ENCODE data around the gene STARD3.

Gene STARD3

DNA sequence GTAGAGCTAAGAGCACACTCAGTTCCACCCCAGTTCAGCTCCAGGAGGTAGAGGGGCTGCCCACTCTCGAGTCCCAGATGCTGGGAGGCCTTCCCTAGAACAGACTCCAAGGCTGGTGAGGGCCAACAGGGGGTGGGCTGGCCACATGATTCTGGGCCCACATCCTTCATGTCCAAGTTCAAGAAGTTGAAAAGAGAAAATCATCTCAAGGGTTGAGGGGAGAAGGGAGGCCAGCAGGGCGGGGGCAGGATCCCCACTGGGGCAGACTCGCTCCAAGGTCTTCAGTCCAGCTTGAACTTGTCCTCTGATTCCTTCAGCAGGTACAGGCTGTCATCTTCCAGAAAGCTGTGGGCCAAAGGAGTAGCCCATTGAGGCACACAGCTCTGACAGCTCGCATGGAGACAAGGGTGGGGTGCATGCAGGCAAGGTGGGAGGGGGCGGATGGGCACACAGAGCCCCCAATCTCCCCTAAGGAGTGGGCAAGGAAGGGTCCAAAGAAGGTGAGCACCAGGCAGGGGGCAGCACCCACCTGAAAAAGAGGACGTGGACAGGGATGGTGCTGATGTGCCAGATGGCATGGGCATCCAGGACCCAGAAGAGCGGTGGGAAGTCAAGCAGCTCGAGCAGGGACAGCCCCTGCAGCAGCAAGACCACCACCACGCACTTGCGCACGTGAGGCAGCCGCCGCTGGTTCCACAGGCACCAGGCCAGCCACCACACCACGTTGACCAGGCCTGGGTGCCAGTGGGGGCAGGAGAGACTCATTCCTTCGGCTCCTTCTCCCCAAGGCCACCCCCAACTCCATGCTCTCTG, 35.8 kb downstream of the STARD3 start:
- Histone ChIP-seq H3K27me3 (ENCODE audit: control insufficient read depth in 2 of 2, insufficient read depth in 2 of 2, low read length in 2 of 2) (peaks cover 8% of the 10 kb centered on the region in 2 donors), H3K27ac (ENCODE audit: low read depth in 2 of 2, low read length in 2 of 2) (peak overlapping the region; percentile 63 to 65), H3K36me3 (ENCODE audit: control insufficient read depth in 2 of 2, insufficient read depth in 2 of 2, low read length in 2 of 2) (peaks cover 0 to 3% of the 10 kb centered on the region in 2 donors), H3K9ac (ENCODE audit: low read depth in 1 of 2, low read length in 2 of 2) (peak overlapping the region in 1 of 2 donors; percentile 52), H3K9me3 (ENCODE audit: control insufficient read depth in 2 of 2, low read length in 2 of 2) (no peaks in the 10 kb centered on the region), H3K4me1 (ENCODE audit: control insufficient read depth in 2 of 2, insufficient read depth in 2 of 2, low read length in 2 of 2) (peaks cover 41 to 46% of the 10 kb centered on the region in 2 donors), H3K4me3 (ENCODE audit: low read length in 2 of 2) (no peak overlapping the region)

DNA sequence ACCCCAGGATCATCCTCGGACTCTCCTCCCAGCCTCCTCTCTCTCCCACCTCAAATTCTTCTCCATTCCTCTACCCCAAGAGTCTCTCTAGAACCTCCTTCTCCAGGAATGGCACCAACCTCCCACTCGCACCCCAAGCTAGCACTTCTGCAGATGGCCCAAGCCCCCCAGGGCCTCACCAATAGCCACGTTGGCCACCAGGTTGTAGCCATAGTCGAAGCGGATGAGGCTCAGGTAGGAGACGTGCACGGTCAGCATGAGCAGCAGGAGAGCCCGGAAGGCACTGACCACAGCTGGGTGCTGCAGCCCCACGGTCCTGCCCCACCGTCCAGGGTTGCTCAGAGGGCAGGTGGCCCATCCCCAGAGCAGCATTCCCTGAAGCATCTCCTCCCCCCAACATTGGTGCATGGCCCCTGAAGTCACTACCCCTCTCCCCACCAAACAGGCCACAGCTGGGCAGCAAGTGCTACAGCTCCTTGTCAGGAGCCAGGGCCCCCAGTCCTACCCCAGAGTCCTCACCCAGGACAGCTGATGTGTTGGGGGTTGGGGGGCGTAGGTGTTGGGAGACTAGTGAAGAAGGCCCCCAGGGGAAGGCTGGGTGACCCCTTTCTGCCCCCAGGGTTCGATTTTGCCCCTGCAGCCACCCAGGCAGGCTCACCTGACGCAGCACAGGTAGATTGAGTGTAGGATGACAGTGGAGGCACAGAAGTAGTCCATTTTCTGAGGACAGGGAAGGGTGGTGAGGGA, 36.6 kb downstream of the STARD3 start:
- no peaks in the 10 kb centered on the region for H3K9me3 ChIP-seq (ENCODE audit: control insufficient read depth in 2 of 2, low read length in 2 of 2)
- no peak overlapping the region for H3K9ac ChIP-seq (ENCODE audit: low read depth in 1 of 2, low read length in 2 of 2)
- H3K4me1 ChIP-seq (ENCODE audit: control insufficient read depth in 2 of 2, insufficient read depth in 2 of 2, low read length in 2 of 2), result peaks cover 49 to 50% of the 10 kb centered on the region in 2 donors
- H3K27me3 ChIP-seq (ENCODE audit: control insufficient read depth in 2 of 2, insufficient read depth in 2 of 2, low read length in 2 of 2), result peaks cover 7 to 8% of the 10 kb centered on the region in 2 donors
- H3K4me3 ChIP-seq (ENCODE audit: low read length in 2 of 2), result no peak overlapping the region
- H3K36me3 ChIP-seq (ENCODE audit: control insufficient read depth in 2 of 2, insufficient read depth in 2 of 2, low read length in 2 of 2), result peaks cover 0 to 4% of the 10 kb centered on the region in 2 donors
- peak overlapping the region in 1 of 2 donors; percentile 90 for H3K27ac ChIP-seq (ENCODE audit: low read depth in 2 of 2, low read length in 2 of 2)

DNA sequence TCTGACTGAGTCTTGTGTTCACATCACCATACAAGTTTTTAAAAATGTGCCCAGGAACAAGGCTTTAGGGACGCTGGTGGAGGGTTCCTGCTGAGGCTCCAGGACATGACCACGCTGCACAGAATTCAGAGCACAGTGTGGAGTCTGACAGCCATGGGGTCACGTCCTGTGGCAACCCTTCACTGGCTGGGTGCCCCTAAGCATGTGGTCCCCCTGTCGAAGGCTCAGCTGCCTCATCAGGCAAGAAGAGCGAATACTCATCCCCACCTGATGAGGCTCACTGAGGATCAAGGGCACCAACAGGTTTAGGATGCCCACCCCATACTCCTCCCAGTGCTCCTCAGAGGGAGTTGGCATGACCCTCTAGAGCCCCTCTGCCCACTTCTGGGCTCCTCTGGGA, 37.2 kb downstream of the STARD3 start:
- Histone ChIP-seq H3K9me3 (ENCODE audit: control insufficient read depth in 2 of 2, low read length in 2 of 2) (no peaks in the 10 kb centered on the region), H3K27ac (ENCODE audit: low read depth in 2 of 2, low read length in 2 of 2) (peak overlapping the region; percentile 68 to 90), H3K4me3 (ENCODE audit: low read length in 2 of 2) (no peak overlapping the region), H3K36me3 (ENCODE audit: control insufficient read depth in 2 of 2, insufficient read depth in 2 of 2, low read length in 2 of 2) (peaks cover 0 to 4% of the 10 kb centered on the region in 2 donors), H3K27me3 (ENCODE audit: control insufficient read depth in 2 of 2, insufficient read depth in 2 of 2, low read length in 2 of 2) (peaks cover 4 to 8% of the 10 kb centered on the region in 2 donors), H3K9ac (ENCODE audit: low read depth in 1 of 2, low read length in 2 of 2) (peak overlapping the region; percentile 8 to 26), H3K4me1 (ENCODE audit: control insufficient read depth in 2 of 2, insufficient read depth in 2 of 2, low read length in 2 of 2) (peaks cover 53% of the 10 kb centered on the region in 2 donors)

DNA sequence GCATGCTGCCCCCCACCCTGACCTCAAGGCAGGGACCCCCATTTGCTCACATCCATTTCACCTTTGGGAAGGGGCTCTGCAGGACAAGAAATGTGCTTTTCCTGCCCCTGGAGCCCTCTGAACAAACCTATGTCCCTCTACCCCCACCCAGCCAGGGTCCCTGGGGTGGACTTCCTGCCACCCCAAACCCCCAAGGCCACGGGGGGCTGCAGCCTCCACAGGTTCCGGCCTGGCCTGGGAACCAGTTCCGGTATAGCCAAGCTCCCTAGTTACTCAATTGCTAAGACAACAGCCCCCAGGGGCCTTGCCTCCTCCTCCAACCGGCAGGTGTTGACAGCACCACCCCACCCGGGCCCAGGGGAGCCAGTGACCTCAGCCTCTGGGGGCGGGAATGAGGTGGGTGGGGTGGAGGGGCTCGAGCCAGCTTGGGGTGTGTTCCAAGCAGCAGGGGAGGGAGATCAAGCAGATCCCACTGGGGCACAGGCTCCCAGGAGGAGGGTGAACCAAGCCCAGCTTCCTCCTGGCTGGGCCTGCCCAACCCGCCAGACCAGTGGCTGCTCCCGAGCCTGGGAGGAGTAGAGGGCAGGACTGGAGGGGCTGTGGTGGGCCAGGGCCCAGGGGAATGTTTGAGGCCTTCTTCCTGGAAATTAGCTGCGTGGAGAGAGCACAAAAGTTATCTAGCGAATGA, 37.9 kb downstream of the STARD3 start:
- Histone ChIP-seq H3K9me3 (ENCODE audit: control insufficient read depth in 2 of 2, low read length in 2 of 2) (no peaks in the 10 kb centered on the region), H3K9ac (ENCODE audit: low read depth in 1 of 2, low read length in 2 of 2) (peak overlapping the region; percentile 32 to 70), H3K27ac (ENCODE audit: low read depth in 2 of 2, low read length in 2 of 2) (peak overlapping the region; percentile 68 to 90), H3K36me3 (ENCODE audit: control insufficient read depth in 2 of 2, insufficient read depth in 2 of 2, low read length in 2 of 2) (peaks cover 0 to 4% of the 10 kb centered on the region in 2 donors), H3K4me1 (ENCODE audit: control insufficient read depth in 2 of 2, insufficient read depth in 2 of 2, low read length in 2 of 2) (peaks cover 60% of the 10 kb centered on the region in 2 donors), H3K4me3 (ENCODE audit: low read length in 2 of 2) (no peak overlapping the region), H3K27me3 (ENCODE audit: control insufficient read depth in 2 of 2, insufficient read depth in 2 of 2, low read length in 2 of 2) (peaks cover 2 to 8% of the 10 kb centered on the region in 2 donors)

DNA sequence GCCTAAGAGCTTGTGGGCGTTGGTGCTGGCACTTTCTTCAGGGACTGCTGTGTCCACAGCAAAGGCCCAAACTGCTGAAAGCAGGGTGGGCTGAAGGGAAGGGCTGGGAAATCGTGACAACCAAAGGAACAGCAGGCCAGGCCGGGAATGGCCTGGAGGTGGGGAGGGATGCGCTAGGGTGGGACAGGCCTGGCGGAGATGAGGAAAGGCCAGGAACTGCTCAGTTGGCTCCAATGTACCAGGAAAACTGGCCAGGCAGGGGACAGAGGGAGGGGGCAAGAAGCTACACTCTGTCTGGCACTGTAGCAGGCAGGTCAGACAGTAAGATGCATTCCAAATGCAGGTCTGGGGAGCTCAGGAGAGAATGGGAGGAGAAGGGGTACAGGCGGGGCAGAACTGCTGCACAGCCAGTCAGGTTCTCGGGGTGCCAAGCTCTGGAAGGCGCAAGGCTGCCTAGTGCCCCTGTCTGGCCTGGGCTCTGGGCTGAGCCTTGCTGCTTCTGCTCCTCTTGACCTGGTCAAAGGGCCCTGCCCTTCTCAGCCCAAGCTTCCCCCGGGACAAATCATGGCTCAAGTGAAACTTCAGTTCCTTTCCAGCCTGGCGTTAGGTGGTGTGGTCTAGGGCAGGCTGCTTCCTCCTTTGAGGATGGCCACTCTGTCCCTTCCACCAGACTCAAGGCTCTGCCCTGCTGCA, 38.6 kb downstream of the STARD3 start:
- peaks cover 62 to 66% of the 10 kb centered on the region in 2 donors for H3K4me1 ChIP-seq (ENCODE audit: control insufficient read depth in 2 of 2, insufficient read depth in 2 of 2, low read length in 2 of 2)
- no peak overlapping the region for H3K4me3 ChIP-seq (ENCODE audit: low read length in 2 of 2)
- H3K9me3 ChIP-seq (ENCODE audit: control insufficient read depth in 2 of 2, low read length in 2 of 2), result no peaks in the 10 kb centered on the region
- peaks cover 0 to 6% of the 10 kb centered on the region in 2 donors for H3K36me3 ChIP-seq (ENCODE audit: control insufficient read depth in 2 of 2, insufficient read depth in 2 of 2, low read length in 2 of 2)
- peak overlapping the region; percentile 68 to 90 for H3K27ac ChIP-seq (ENCODE audit: low read depth in 2 of 2, low read length in 2 of 2)
- peak overlapping the region; percentile 32 to 70 for H3K9ac ChIP-seq (ENCODE audit: low read depth in 1 of 2, low read length in 2 of 2)
- H3K27me3 ChIP-seq (ENCODE audit: control insufficient read depth in 2 of 2, insufficient read depth in 2 of 2, low read length in 2 of 2), result peaks cover 0 to 3% of the 10 kb centered on the region in 2 donors

DNA sequence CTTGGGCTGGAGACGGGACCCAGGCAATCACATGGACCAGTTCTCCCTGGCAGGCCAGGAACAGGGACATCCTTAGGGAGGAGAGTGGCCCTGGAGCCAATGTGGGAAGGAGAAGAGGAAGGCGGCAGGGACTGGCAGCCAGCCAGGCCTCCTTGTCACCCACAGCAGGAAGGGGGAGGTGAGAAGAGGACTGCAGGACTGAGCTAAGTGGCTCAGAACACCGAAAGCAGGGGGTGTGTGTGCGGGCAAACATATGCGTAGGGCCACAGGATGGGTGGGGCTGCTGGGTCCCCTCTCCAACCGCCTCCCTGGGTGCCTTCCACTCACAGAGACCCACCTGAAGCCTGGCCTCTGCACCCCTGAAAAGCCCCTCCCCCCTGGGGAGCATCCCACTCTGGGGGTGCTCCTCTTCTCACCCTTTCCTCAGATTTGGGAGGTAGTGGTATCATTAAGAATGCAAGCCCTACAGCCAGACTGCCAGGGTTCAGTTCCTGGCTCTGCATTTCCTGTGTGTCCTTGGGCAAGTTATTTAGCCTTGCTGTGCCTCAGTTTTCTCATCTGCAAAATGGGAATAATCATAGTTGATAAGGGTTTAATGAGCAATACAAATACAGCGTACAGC, 39.4 kb downstream of the STARD3 start:
- peaks cover 0 to 10% of the 10 kb centered on the region in 2 donors for H3K36me3 ChIP-seq (ENCODE audit: control insufficient read depth in 2 of 2, insufficient read depth in 2 of 2, low read length in 2 of 2)
- no peaks in the 10 kb centered on the region for H3K27me3 ChIP-seq (ENCODE audit: control insufficient read depth in 2 of 2, insufficient read depth in 2 of 2, low read length in 2 of 2)
- peak overlapping the region; percentile 68 to 90 for H3K27ac ChIP-seq (ENCODE audit: low read depth in 2 of 2, low read length in 2 of 2)
- H3K9me3 ChIP-seq (ENCODE audit: control insufficient read depth in 2 of 2, low read length in 2 of 2), result no peaks in the 10 kb centered on the region
- H3K4me3 ChIP-seq (ENCODE audit: low read length in 2 of 2), result no peak overlapping the region
- H3K4me1 ChIP-seq (ENCODE audit: control insufficient read depth in 2 of 2, insufficient read depth in 2 of 2, low read length in 2 of 2), result peaks cover 60 to 66% of the 10 kb centered on the region in 2 donors
- peak overlapping the region; percentile 9 to 63 for H3K9ac ChIP-seq (ENCODE audit: low read depth in 1 of 2, low read length in 2 of 2)

DNA sequence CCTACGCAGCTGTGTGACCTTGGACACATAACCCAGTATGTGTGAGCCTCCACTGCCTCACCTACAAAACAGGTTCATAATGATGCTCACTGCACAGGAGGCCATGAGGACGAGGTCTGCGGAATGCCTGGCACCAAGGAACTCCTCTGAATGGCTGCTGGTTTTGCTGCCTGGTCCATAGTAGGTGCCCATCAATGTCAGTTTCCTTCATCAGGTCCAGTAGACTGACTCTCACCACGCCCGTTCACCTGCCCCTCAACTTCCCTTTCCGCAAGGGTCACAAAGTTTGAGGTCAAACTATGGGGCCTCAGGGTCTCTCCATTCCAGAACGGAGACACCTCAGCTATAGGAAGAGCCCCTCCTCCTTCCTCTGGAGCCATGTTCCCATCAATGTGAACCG, 40.1 kb downstream of the STARD3 start:
- Histone ChIP-seq H3K9ac (ENCODE audit: low read depth in 1 of 2, low read length in 2 of 2) (no peak overlapping the region), H3K4me1 (ENCODE audit: control insufficient read depth in 2 of 2, insufficient read depth in 2 of 2, low read length in 2 of 2) (peaks cover 53 to 58% of the 10 kb centered on the region in 2 donors), H3K36me3 (ENCODE audit: control insufficient read depth in 2 of 2, insufficient read depth in 2 of 2, low read length in 2 of 2) (peaks cover 0 to 10% of the 10 kb centered on the region in 2 donors), H3K27ac (ENCODE audit: low read depth in 2 of 2, low read length in 2 of 2) (peak overlapping the region in 1 of 2 donors; percentile 90), H3K9me3 (ENCODE audit: control insufficient read depth in 2 of 2, low read length in 2 of 2) (no peaks in the 10 kb centered on the region), H3K4me3 (ENCODE audit: low read length in 2 of 2) (no peak overlapping the region), H3K27me3 (ENCODE audit: control insufficient read depth in 2 of 2, insufficient read depth in 2 of 2, low read length in 2 of 2) (no peaks in the 10 kb centered on the region)

DNA sequence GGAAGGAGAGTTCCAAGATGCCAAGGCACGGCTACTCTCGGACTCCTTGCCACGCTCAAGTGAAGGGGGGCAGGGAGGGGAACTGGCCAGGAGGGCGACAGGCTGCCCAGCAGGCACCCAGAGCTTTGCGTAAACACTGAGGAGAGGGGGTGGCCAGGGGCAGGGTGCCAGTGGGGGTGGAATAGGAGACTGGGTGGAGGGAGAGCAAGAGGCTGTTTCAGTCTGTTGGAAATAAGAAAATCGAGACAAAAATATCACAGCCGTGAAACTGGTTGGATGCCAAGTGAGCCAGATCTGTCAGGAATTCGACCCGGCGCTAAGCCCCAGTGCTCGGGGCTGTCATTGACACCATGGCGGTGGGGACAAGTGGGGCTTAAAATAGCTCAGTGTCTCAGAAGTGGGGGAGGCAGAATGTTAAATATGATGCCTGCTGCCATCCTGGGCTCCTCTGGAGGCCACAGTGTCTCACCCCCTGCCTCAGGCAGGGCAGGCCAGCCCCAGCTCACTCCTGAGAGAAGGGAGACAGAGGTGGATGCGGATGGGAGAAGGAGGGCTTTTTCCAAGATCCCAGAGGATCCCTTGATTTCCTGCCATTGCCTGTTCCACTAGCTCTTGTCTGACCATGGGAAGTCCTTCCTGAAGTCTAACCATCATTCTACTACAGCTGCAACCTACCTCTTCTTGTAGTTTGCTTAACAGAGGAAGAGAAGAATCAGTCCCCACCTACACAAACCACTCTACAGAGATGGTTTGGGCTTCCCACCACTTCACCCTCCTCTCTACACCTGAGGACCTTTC, 40.8 kb downstream of the STARD3 start:
- peaks cover 0 to 10% of the 10 kb centered on the region in 2 donors for H3K36me3 ChIP-seq (ENCODE audit: control insufficient read depth in 2 of 2, insufficient read depth in 2 of 2, low read length in 2 of 2)
- peak overlapping the region; percentile 48 to 54 for H3K9ac ChIP-seq (ENCODE audit: low read depth in 1 of 2, low read length in 2 of 2)
- no peaks in the 10 kb centered on the region for H3K27me3 ChIP-seq (ENCODE audit: control insufficient read depth in 2 of 2, insufficient read depth in 2 of 2, low read length in 2 of 2)
- peak overlapping the region; percentile 82 to 90 for H3K27ac ChIP-seq (ENCODE audit: low read depth in 2 of 2, low read length in 2 of 2)
- no peak overlapping the region for H3K4me3 ChIP-seq (ENCODE audit: low read length in 2 of 2)
- H3K9me3 ChIP-seq (ENCODE audit: control insufficient read depth in 2 of 2, low read length in 2 of 2), result no peaks in the 10 kb centered on the region
- peaks cover 47 to 55% of the 10 kb centered on the region in 2 donors for H3K4me1 ChIP-seq (ENCODE audit: control insufficient read depth in 2 of 2, insufficient read depth in 2 of 2, low read length in 2 of 2)

Measured in mucosa of rectum (tissue), 2 donors.